Measurements from ENCODE around the gene CCL28.

The CCL28 gene

DNA sequence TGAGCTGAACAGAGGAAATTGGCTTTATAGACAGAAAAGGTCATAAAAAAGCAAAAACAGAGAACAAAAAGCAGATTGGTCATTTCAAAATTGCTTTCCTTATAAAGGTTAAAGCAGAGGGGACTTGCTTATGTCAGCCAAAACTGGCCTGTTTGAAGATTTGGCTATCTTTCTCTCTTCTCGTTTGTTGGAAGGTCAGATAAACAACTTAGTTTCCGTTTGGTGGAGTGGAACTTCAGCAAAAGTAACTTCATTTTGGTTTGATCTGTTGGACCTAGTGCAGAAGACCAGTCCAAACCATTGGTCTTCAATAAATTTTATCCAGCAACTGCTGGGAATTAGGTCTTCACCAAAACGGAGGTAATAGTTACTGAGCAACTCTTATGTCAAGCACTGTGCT, 53.9 kb downstream of the CCL28 start:
- DNase-seq (ENCODE audit: low read depth, low spot score) = no peak

DNA sequence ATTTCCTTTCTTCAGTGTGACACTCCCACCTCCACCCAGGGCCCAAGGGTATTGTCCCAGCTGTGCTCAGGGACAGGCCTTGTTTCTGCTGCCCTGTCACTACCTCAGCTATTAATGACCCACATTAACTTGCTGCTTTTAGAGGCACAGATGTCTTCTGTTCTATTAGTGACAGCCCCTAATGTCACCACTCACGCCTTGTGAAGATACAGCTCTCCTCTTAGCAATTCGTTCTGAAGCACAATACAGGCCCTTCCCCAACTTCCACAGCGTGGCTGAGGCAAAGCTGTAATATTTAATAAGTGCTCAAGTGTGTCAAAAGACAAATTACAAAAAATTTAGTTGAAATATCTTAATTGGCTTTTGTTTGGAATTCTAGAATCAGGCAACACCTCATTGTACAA, 54.3 kb downstream of the CCL28 start:
- no peak for DNase-seq (ENCODE audit: low read depth, low spot score)

DNA sequence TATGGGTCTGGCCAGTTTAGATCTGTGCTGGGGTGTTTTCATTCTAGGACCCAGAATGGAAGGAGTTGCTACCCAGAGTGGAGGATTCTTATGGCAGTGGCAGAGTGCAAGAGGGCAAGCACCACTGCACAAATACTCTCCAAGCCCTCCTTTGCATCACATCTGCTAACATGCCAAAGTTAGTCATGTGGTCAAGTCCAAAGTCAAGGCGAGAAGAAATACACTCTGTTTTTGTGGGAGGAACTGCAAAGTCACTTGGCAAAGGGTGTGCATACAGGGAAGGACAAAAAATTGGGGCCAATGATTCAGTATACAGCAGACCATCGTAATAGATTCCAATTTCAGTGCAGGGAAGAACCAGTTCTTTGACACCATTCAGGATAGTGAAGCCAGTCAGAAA, 55.1 kb downstream of the CCL28 start:
- no peak for DNase-seq (ENCODE audit: low read depth, low spot score)

DNA sequence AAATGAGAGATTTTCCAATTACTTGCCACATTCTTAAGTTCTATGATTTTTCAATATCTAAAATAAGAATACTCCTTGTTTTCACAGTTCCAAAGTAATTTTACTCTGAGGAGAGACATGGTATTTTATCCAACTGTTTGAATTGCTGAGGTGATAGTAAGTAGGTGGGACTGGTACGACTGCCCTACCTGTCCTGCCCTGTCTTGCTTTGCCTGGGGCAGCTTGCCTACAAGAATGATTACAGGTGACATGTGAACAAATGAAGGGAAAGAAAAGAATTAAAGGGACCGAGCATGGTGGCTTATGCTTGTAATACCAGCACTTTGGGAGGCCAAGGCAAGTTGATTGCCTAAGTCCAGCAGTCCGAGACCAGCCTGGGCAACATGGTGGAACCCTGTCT, 57.4 kb downstream of the CCL28 start:
- DNase-seq (ENCODE audit: low read depth, low spot score) = no peak

DNA sequence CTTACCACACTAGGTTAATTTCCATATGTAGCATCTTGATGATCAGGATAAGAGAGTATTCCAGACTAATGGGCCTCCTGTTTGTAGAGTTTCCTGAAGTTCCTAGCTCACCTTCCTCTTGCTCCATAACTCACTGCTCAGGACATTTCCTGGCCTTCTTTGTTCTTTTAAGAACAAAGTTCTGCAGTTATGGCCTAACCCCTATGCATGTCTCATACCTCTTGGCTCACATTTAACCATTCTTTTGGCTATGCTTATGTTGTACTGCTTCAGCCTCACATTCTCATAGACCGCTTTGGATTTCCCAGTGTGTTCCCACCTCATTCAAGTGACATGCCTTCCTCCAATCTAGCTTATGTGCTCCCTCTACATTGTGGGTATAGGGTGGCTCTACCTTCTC, 58.5 kb downstream of the CCL28 start:
- no peak for DNase-seq (ENCODE audit: low read depth, low spot score)

DNA sequence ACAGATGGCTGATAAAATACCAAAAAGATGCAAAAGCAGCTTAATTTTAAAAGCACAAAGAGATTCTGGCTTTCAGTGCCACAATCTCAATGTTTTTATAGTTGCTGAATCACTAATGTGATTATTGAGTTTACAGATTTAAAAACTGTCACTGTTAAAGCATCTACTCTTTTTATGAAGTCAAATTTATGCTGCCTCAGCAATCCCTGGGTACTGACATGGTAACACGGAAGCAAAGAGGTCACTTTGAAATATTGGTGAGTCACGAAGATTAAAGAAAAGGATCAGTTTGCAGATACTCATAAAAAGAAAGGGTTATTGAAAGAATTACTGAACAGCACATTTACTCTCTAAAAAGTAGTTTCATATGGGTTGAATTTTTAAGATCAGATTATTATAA, 59.3 kb downstream of the CCL28 start:
- no peak for DNase-seq (ENCODE audit: low read depth, low spot score)

GRCh38 chr5:43352131-43352530, 60.1 kb downstream of the CCL28 start:
- no peak for DNase-seq (ENCODE audit: low read depth, low spot score)

- no peak for DNase-seq (ENCODE audit: low read depth, low spot score)
Observed at GRCh38 chr5:43348861-43349363, 63.3 kb downstream of the CCL28 start.

DNA sequence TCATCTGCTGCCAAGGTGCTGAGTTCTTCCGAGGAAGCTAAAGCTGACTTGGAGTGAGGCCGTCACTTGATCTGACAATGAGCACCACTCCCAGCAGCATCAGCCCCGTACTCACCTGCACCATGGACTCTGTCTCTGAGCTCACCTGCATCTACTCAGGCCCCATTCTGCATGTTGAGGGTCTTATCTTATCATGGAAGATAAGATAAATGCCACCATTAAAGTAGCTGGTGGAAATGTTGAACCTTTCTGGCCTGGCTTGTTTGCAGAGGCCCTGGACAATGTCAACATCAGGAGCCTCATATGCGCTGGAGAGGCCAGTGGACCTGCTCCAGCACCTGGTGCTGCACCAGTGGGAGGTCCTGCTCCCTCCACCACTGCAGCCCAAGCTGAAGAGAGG, 64.0 kb downstream of the CCL28 start:
- DNase-seq (ENCODE audit: low read depth, low spot score) = no peak

DNA sequence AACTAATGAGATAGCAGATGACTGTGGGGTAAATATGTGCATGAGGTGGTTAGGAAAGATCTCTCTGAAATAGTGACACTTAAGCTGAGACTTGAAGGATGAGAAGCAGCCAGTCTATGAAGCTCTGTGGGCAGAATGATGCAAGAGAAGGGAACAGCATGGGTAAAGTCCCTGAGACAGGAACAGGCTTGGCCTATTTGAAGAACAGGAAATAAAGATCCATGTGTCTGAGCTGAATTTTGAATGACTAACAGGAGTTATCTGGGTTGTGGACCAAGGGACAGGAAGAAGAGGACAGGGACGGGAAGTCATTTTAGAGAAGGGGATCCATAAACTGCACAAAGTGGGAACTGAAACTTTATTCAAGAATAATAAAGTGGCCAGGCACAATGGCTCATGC, 73.3 kb downstream of the CCL28 start:
- no peak for DNase-seq (ENCODE audit: low read depth, low spot score)

GRCh38 chr5:43336159-43336558, 76.0 kb downstream of the CCL28 start:
- DNase-seq (ENCODE audit: low read depth, low spot score) = no peak

- DNase-seq (ENCODE audit: low read depth, low spot score) = no peak
Observed at GRCh38 chr5:43335681-43336080, 76.5 kb downstream of the CCL28 start.

DNA sequence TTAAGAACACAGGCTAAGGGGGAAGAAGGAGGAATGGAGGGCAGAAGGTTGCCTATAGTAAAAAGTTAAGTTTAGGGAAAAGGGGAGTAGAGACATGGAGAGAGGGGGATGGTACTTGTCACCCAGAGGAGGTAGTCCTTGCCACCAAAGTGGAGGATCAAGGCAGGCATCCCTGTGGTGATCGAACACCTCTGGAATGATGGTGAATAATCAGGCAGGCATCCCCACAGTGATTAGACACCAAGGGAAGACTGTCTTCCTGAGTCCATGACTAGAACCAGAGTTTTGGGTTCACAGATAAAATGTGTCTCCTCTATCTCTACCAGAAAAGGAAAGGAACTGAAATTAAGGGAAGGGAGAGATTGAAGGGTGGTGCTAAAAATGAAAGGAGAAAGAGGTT, 79.8 kb downstream of the CCL28 start:
- no peak for DNase-seq (ENCODE audit: low read depth, low spot score)
